Mesenchymal stem cell (in vitro differentiated cells and primary cell): ENCODE results near the gene CYFIP1.
A peak's percentile ranks its signal among the peaks of the same experiment; 100 is the strongest.

Experiments used
- DNase-seq: peaks from one replicate; pipeline ENCODE4 v3.0.0-alpha.2; 2013
- H2AFZ ChIP-seq: one replicate; pipeline ENCODE4 v1.6.1; 2013; ENCODE audit warnings: low read depth, mild to moderate bottlenecking, control low read depth, inconsistent platforms, low read length, moderate library complexity
- H2AK5ac ChIP-seq: 2 replicates; pipeline ENCODE4 v1.6.1; 2013; ENCODE audit warnings: low read length, moderate library complexity, mild to moderate bottlenecking, inconsistent platforms; ENCODE audit not compliant: severe bottlenecking
- H2BK120ac ChIP-seq: one replicate; pipeline ENCODE4 v1.6.1; 2013; ENCODE audit warnings: low read depth, mild to moderate bottlenecking, inconsistent platforms, low read length, moderate library complexity
- H2BK12ac ChIP-seq, 2 experiments: one replicate each; pipeline ENCODE4 v1.6.1; 2013; ENCODE audit warnings: inconsistent platforms in 2 of 2, low read length in 2 of 2, mild to moderate bottlenecking in 2 of 2, moderate library complexity in 2 of 2, control low read depth in 1 of 2
- H2BK15ac ChIP-seq: one replicate; pipeline ENCODE4 v1.6.1; 2013; ENCODE audit warnings: mild to moderate bottlenecking, low read depth, inconsistent platforms; ENCODE audit not compliant: poor library complexity, severe bottlenecking
- H2BK5ac ChIP-seq: 2 replicates; pipeline ENCODE4 v1.6.1; 2013; ENCODE audit warnings: low read depth, mild to moderate bottlenecking, low read length, control low read depth, inconsistent platforms; ENCODE audit not compliant: poor library complexity, severe bottlenecking
- H3K14ac ChIP-seq, 2 experiments: one replicate each; pipeline ENCODE4 v1.6.1; 2013; ENCODE audit warnings: inconsistent platforms in 2 of 2, low read length in 2 of 2, control low read depth in 1 of 2, mild to moderate bottlenecking in 1 of 2, moderate library complexity in 1 of 2
- H3K18ac ChIP-seq, 2 experiments: one replicate each; pipeline ENCODE4 v1.6.1; 2013; ENCODE audit warnings: inconsistent platforms in 2 of 2, low read length in 2 of 2, control low read depth in 1 of 2, low read depth in 1 of 2, mild to moderate bottlenecking in 1 of 2
- H3K23ac ChIP-seq, 2 experiments: one replicate each; pipeline ENCODE4 v1.6.1; 2013; ENCODE audit warnings: inconsistent platforms in 2 of 2, low read length in 2 of 2, mild to moderate bottlenecking in 2 of 2, moderate library complexity in 2 of 2, control low read depth in 1 of 2
- H3K27ac ChIP-seq: 2 replicates; pipeline ENCODE4 v1.5.1; 2013; ENCODE audit warnings: mild to moderate bottlenecking, moderate library complexity, low read length, control low read depth, inconsistent platforms; ENCODE audit not compliant: poor library complexity, severe bottlenecking
- H3K27me3 ChIP-seq, 2 experiments: 2 replicates each; pipeline versions ENCODE4 v1.6.1 to v1.7.0; 2013; ENCODE audit warnings: low read length in 2 of 2, mild to moderate bottlenecking in 2 of 2, moderate library complexity in 2 of 2, control low read depth in 1 of 2, inconsistent platforms in 1 of 2; ENCODE audit not compliant: control insufficient read depth in 1 of 2, insufficient read depth in 1 of 2
- H3K36me3 ChIP-seq, 2 experiments: 2 replicates each; pipeline versions ENCODE4 v1.6.1 to v1.7.0; 2013; ENCODE audit warnings: low read length in 2 of 2, control low read depth in 1 of 2, inconsistent platforms in 1 of 2, low read depth in 1 of 2, mild to moderate bottlenecking in 1 of 2; ENCODE audit not compliant: insufficient read depth in 2 of 2, control insufficient read depth in 1 of 2
- H3K4ac ChIP-seq, 2 experiments: one replicate each; pipeline ENCODE4 v1.6.1; 2013; ENCODE audit warnings: inconsistent platforms in 2 of 2, low read length in 2 of 2, mild to moderate bottlenecking in 2 of 2, moderate library complexity in 2 of 2, control low read depth in 1 of 2, low read depth in 1 of 2
- H3K4me1 ChIP-seq: 2 replicates; pipeline ENCODE4 v1.6.1; 2013; ENCODE audit warnings: low read depth, low read length, control low read depth; ENCODE audit not compliant: control insufficient read depth, insufficient read depth
- H3K4me2 ChIP-seq: 2 replicates; pipeline ENCODE4 v1.6.1; 2013; ENCODE audit warnings: low read length, mild to moderate bottlenecking, inconsistent platforms; ENCODE audit not compliant: poor library complexity, severe bottlenecking
- H3K4me3 ChIP-seq, 2 experiments: 2 replicates each; pipeline versions ENCODE4 v1.5.1 to v1.7.0; 2013; ENCODE audit warnings: low read length in 2 of 2, mild to moderate bottlenecking in 2 of 2, control low read depth in 1 of 2, low read depth in 1 of 2; ENCODE audit not compliant: insufficient read depth in 1 of 2
- H3K79me1 ChIP-seq: replicated peaks from 2 replicates; pipeline ENCODE4 v1.6.1; 2013; ENCODE audit warnings: mild to moderate bottlenecking, control low read depth, low read length, inconsistent platforms; ENCODE audit not compliant: poor library complexity, severe bottlenecking
- H3K9ac ChIP-seq: 2 replicates; pipeline ENCODE4 v1.7.0; 2013; ENCODE audit warnings: mild to moderate bottlenecking, low read length, moderate library complexity
- H3K9me3 ChIP-seq: 2 replicates; pipeline ENCODE4 v1.7.0; 2013; ENCODE audit warnings: mild to moderate bottlenecking, low read length; ENCODE audit not compliant: control insufficient read depth
- H4K8ac ChIP-seq: one replicate; pipeline ENCODE4 v1.6.1; 2013; ENCODE audit warnings: inconsistent platforms, mild to moderate bottlenecking, low read length, moderate library complexity
- H4K91ac ChIP-seq: one replicate; pipeline ENCODE4 v1.6.1; 2013; ENCODE audit warnings: mild to moderate bottlenecking, low read length, inconsistent platforms
- WGBS: methylation state at CpG from one replicate; pipeline ENCODE4 v1.1.7; 2013; ENCODE audit warnings: mixed read lengths; 5-methylcytosine and 5-hydroxymethylcytosine counted together

Gene CYFIP1

GRCh38 chr15:22907161-22907950, 72.8 kb downstream of the CYFIP1 start:
- Histone ChIP-seq H3K36me3 (peaks cover 75 to 83% of the 10 kb centered on the region in 2 experiments), H3K14ac (no peak overlapping the region), H3K27ac (no peak overlapping the region), H3K23ac (no peak overlapping the region), H3K9me3 (no peaks in the 10 kb centered on the region), H2BK120ac (no peak overlapping the region), H3K27me3 (no peaks in the 10 kb centered on the region), H3K4me1 (peaks cover 2% of the 10 kb centered on the region), H2BK5ac (no peak overlapping the region), H2AK5ac (no peak overlapping the region), H3K4me2 (no peak overlapping the region), H4K91ac (no peak overlapping the region), H3K4ac (no peak overlapping the region), H3K9ac (no peak overlapping the region), H2AFZ (no peak overlapping the region), H4K8ac (no peak overlapping the region), H3K4me3 (no peak overlapping the region), H3K18ac (no peak overlapping the region), H2BK12ac (no peak overlapping the region), H3K79me1 (peaks cover 17% of the 10 kb centered on the region), H2BK15ac (no peak overlapping the region)
- WGBS: 96% methylated on average over 16 of the region's 16 CpGs
- no peak for DNase-seq

GRCh38 chr15:22904736-22905135, 75.4 kb downstream of the CYFIP1 start:
- H2BK5ac ChIP-seq: no peak overlapping the region
- H4K91ac ChIP-seq: no peak overlapping the region
- no peak overlapping the region for H2BK12ac ChIP-seq
- H3K79me1 ChIP-seq: peaks cover 23% of the 10 kb centered on the region
- H2BK15ac ChIP-seq: no peak overlapping the region
- no peak overlapping the region for H4K8ac ChIP-seq
- no peak overlapping the region for H3K4me2 ChIP-seq
- H2BK120ac ChIP-seq: no peak overlapping the region
- H2AK5ac ChIP-seq: no peak overlapping the region
- H3K27me3 ChIP-seq: no peaks in the 10 kb centered on the region
- no peak overlapping the region for H3K18ac ChIP-seq
- H3K9ac ChIP-seq: no peak overlapping the region
- no peak overlapping the region for H3K14ac ChIP-seq
- no peak overlapping the region for H3K4ac ChIP-seq
- no peak overlapping the region for H3K23ac ChIP-seq
- H3K27ac ChIP-seq: no peak overlapping the region
- DNase-seq: no peak
- no peak overlapping the region for H2AFZ ChIP-seq
- WGBS: 98% methylated on average over 11 of the region's 11 CpGs
- peaks cover 2% of the 10 kb centered on the region for H3K4me1 ChIP-seq
- H3K36me3 ChIP-seq: peaks cover 74 to 78% of the 10 kb centered on the region in 2 experiments
- no peaks in the 10 kb centered on the region for H3K9me3 ChIP-seq
- H3K4me3 ChIP-seq: no peak overlapping the region

DNA sequence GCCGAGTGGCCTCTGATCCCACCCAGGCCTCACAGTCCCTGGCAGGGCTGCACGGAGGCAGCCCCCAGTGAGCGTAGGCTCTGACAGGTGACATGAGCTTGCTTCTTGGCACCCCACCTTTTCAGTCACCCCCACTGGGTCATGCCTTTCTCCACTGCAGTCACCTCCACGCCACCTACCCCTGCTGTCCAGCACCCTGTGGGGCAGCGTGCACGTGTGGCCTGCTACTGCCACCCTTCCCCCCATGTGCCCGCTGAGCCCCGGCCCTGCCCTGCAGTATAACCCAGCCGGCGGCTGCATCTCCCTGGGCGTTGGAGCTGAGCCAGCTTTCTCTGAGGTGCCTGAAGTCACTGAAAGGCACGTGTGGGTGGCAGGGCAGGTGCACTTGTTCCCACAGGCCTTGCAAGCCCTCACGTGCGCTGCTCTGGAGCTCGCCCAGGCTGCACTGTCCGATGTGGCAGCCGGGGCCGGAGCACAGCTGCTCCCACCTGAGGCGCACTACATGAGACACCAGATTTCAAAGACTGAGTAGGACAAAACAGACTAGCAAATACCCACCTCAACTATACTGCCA, 76.1 kb downstream of the CYFIP1 start:
- Histone ChIP-seq H3K4me1 (peaks cover 2% of the 10 kb centered on the region), H2AK5ac (no peak overlapping the region), H3K9me3 (no peaks in the 10 kb centered on the region), H4K8ac (no peak overlapping the region), H3K4me3 (no peak overlapping the region), H2AFZ (no peak overlapping the region), H3K27me3 (no peaks in the 10 kb centered on the region), H3K36me3 (peaks cover 75 to 78% of the 10 kb centered on the region in 2 experiments), H3K79me1 (peaks cover 21% of the 10 kb centered on the region), H3K9ac (no peak overlapping the region), H2BK12ac (no peak overlapping the region), H2BK5ac (no peak overlapping the region), H3K4ac (no peak overlapping the region), H3K18ac (no peak overlapping the region), H4K91ac (no peak overlapping the region), H2BK15ac (no peak overlapping the region), H3K23ac (no peak overlapping the region), H3K14ac (peak overlapping the region in 1 of 2 experiments; percentile 26), H3K4me2 (no peak overlapping the region), H2BK120ac (no peak overlapping the region), H3K27ac (no peak overlapping the region)
- no peak for DNase-seq
- WGBS: 97% methylated on average over 12 of the region's 19 CpGs

- H3K9ac ChIP-seq: no peak overlapping the region
- H3K27me3 ChIP-seq: no peaks in the 10 kb centered on the region
- H3K36me3 ChIP-seq: peaks cover 70 to 76% of the 10 kb centered on the region in 2 experiments
- no peak overlapping the region for H2BK15ac ChIP-seq
- H2BK120ac ChIP-seq: no peak overlapping the region
- H3K23ac ChIP-seq: no peak overlapping the region
- WGBS: 94% methylated on average over 16 of the region's 18 CpGs
- no peaks in the 10 kb centered on the region for H3K9me3 ChIP-seq
- no peak for DNase-seq
- no peak overlapping the region for H2AK5ac ChIP-seq
- H3K27ac ChIP-seq: no peak overlapping the region
- no peak overlapping the region for H3K14ac ChIP-seq
- H3K4ac ChIP-seq: no peak overlapping the region
- H2AFZ ChIP-seq: no peak overlapping the region
- H4K91ac ChIP-seq: no peak overlapping the region
- no peak overlapping the region for H3K18ac ChIP-seq
- no peak overlapping the region for H3K4me3 ChIP-seq
- H3K79me1 ChIP-seq: peaks cover 21% of the 10 kb centered on the region
- no peak overlapping the region for H3K4me2 ChIP-seq
- H2BK5ac ChIP-seq: no peak overlapping the region
- no peak overlapping the region for H4K8ac ChIP-seq
- H2BK12ac ChIP-seq: no peak overlapping the region
- H3K4me1 ChIP-seq: peaks cover 2% of the 10 kb centered on the region
Observed at GRCh38 chr15:22903427-22903826, 76.7 kb downstream of the CYFIP1 start.
